ENCODE results near the gene SYTL4.

The SYTL4 gene

GRCh38 chrX:100687128-100687527 is 44.8 kb downstream of the SYTL4 start:
- peaks cover 8% of the 10 kb centered on the region for H3K27me3 ChIP-seq (ENCODE audit: insufficient read depth, low read depth, severe bottlenecking)
- H3K27ac ChIP-seq: no peak overlapping the region
- no peaks in the 10 kb centered on the region for H3K9me3 ChIP-seq (ENCODE audit: severe bottlenecking)
- DNase-seq: no peak
- no peak overlapping the region for H3K4me3 ChIP-seq (ENCODE audit: low read depth, low read length)
- peaks cover 30% of the 10 kb centered on the region for H3K36me3 ChIP-seq
- TF ChIP-seq, protein P1, sequence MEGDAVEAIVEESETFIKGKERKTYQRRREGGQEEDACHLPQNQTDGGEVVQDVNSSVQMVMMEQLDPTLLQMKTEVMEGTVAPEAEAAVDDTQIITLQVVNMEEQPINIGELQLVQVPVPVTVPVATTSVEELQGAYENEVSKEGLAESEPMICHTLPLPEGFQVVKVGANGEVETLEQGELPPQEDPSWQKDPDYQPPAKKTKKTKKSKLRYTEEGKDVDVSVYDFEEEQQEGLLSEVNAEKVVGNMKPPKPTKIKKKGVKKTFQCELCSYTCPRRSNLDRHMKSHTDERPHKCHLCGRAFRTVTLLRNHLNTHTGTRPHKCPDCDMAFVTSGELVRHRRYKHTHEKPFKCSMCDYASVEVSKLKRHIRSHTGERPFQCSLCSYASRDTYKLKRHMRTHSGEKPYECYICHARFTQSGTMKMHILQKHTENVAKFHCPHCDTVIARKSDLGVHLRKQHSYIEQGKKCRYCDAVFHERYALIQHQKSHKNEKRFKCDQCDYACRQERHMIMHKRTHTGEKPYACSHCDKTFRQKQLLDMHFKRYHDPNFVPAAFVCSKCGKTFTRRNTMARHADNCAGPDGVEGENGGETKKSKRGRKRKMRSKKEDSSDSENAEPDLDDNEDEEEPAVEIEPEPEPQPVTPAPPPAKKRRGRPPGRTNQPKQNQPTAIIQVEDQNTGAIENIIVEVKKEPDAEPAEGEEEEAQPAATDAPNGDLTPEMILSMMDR (IDR thresholded peaks at IDR 0.05; ENCODE audit: low read depth, low read length): no peak

DNA sequence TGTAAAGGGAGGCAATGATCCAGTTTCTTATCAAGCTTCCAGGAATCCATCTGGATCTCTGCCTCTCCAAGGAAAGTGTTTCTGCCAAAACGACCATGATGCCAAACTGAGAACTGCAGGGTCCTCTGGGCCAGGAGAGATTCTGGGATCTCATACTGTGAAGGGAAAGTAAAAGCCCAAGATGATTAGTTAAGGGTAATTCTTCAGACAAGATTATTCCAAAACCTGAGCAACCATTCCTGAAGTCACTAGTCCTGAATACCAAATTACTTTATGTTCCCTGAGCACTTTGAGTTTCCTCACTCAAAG is 46.0 kb downstream of the SYTL4 start:
- Histone ChIP-seq H3K27me3 (ENCODE audit: insufficient read depth, low read depth, severe bottlenecking) (peaks cover 8% of the 10 kb centered on the region), H3K4me3 (ENCODE audit: low read depth, low read length) (no peak overlapping the region), H3K9me3 (ENCODE audit: severe bottlenecking) (no peaks in the 10 kb centered on the region), H3K27ac (peak overlapping the region; percentile 8; the same call in 1 of the 2 replicates), H3K36me3 (peaks cover 31% of the 10 kb centered on the region)
- TF ChIP-seq, protein P1 (IDR thresholded peaks at IDR 0.05; ENCODE audit: low read depth, low read length): no peak
- no peak for DNase-seq

DNA sequence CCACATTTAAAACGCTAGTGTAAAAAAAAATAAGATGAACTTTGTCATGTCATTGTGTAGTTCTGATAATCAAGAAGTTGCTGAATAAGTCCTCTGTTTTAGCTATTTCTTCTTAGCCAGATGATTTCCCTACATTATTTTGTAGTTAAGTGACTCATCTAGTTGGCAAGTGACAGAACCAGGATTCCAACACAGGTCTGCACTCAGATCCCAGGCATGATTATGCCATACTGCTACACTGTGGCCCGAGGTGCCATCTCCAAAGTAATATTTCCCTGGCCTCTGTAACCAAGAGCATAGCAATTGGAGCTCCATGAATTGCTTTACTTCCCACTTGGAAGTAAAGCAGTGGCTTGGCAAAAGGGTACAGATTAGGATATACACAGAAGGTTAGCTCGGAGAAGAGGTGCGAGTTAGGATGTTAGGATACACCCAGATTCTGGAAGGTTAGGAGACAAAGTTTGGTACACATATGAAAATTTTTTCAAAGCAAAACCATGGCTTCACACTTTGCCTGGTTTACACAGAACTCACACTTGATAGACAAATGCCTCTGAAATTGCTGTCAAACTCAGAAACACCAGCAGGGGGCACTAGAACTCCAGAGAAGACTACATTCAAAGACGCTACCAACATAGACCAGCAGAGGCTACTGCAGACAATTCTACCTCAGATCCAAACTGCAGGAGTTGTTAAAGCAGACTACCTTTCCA is 46.5 kb downstream of the SYTL4 start:
- no peak overlapping the region for H3K4me3 ChIP-seq (ENCODE audit: low read depth, low read length)
- DNase-seq: peak; percentile 76
- no peaks in the 10 kb centered on the region for H3K9me3 ChIP-seq (ENCODE audit: severe bottlenecking)
- H3K27ac ChIP-seq: no peak overlapping the region
- peaks cover 26% of the 10 kb centered on the region for H3K36me3 ChIP-seq
- TF ChIP-seq, protein P1 (IDR thresholded peaks at IDR 0.05; ENCODE audit: low read depth, low read length): peak; percentile 85
- peaks cover 8% of the 10 kb centered on the region for H3K27me3 ChIP-seq (ENCODE audit: insufficient read depth, low read depth, severe bottlenecking)

DNA sequence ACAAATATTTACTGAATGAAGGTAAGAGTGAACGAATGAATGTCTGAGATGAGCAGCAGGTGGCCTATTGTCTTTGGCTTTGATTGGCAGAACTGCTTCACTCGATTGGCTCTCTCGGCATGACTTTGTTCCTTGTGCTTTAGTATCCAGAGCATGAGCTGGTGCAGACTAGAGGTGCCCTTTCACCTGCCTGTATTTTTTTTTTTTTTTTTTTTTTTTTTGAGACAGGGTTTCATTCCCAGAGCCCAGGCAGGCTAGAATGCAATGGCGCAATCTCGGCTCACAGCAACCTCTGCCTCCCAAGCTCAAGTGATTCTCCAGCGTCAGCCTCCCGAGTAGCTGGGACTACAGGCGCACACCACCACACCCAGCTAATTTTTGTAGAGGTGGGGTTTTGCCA is 49.0 kb downstream of the SYTL4 start:
- H3K27ac ChIP-seq: no peak overlapping the region
- H3K4me3 ChIP-seq (ENCODE audit: low read depth, low read length): no peak overlapping the region
- TF ChIP-seq, protein P1 (IDR thresholded peaks at IDR 0.05; ENCODE audit: low read depth, low read length): no peak
- peaks cover 17% of the 10 kb centered on the region for H3K36me3 ChIP-seq
- H3K9me3 ChIP-seq (ENCODE audit: severe bottlenecking): no peaks in the 10 kb centered on the region
- DNase-seq: no peak
- peaks cover 9% of the 10 kb centered on the region for H3K27me3 ChIP-seq (ENCODE audit: insufficient read depth, low read depth, severe bottlenecking)

GRCh38 chrX:100681599-100681998 is 50.3 kb downstream of the SYTL4 start:
- peaks cover 7% of the 10 kb centered on the region for H3K27me3 ChIP-seq (ENCODE audit: insufficient read depth, low read depth, severe bottlenecking)
- TF ChIP-seq, protein P1 (IDR thresholded peaks at IDR 0.05; ENCODE audit: low read depth, low read length): no peak

GRCh38 chrX:100680756-100681155 is 51.2 kb downstream of the SYTL4 start:
- TF ChIP-seq, protein P1 (IDR thresholded peaks at IDR 0.05; ENCODE audit: low read depth, low read length): no peak
- Histone ChIP-seq H3K4me3 (ENCODE audit: low read depth, low read length) (no peak overlapping the region), H3K27ac (no peak overlapping the region), H3K9me3 (ENCODE audit: severe bottlenecking) (no peaks in the 10 kb centered on the region), H3K27me3 (ENCODE audit: insufficient read depth, low read depth, severe bottlenecking) (peaks cover 4% of the 10 kb centered on the region), H3K36me3 (peaks cover 5% of the 10 kb centered on the region)
- DNase-seq: no peak

More at GRCh38 chrX:100681599-100681998, 50.3 kb downstream of the SYTL4 start:
- H3K36me3 ChIP-seq: peaks cover 13% of the 10 kb centered on the region
- H3K27ac ChIP-seq: no peak overlapping the region
- H3K4me3 ChIP-seq (ENCODE audit: low read depth, low read length): no peak overlapping the region
- DNase-seq: no peak
- H3K9me3 ChIP-seq (ENCODE audit: severe bottlenecking): no peaks in the 10 kb centered on the region
